Erythroblast (primary cell): ENCODE measurements around the gene NRXN3.

ENCODE experiments used
- GATA1 ChIP-seq: IDR thresholded peaks from 2 replicates; pipeline ENCODE4 v1.6.1; 2011; ENCODE audit warnings: low read depth, mild to moderate bottlenecking, control low read depth, low read length, moderate library complexity
- POLR2A ChIP-seq: IDR thresholded peaks from 2 replicates; pipeline ENCODE4 v1.6.1; 2011; ENCODE audit warnings: mild to moderate bottlenecking, low read length

GRCh38 chr14:79150226-79150625 lies 980.1 kb downstream of the NRXN3 start:
- TF ChIP-seq POLR2A = no peak
- no peak for TF ChIP-seq GATA1
